Measurements from ENCODE around the gene BRD9.
"Not testable (repeated sequence)": the region's sequence is repeated elsewhere in the genome, so short reads cannot be mapped to it uniquely, and the experiment has no call there.

DNA sequence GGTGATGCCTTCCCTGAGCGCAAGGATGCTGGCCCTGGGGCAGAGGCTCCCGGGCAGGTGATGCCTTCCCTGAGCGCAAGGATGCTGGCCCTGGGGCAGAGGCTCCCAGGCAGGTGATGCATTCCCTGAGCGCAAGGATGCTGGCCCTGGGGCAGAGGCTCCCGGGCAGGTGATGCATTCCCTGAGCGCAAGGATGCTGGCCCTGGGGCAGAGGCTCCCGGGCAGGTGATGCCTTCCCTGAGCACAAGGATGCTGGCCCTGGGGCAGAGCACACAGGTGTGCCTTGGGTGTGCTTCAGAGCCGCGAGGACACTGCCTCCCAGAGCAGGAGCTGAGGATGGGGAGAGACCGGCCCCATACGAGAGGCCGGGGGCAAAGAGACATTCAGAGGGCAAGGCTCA is 22.7 kb upstream of the BRD9 start:
- not testable (repeated sequence) for TF ChIP-seq ESRRA (IDR thresholded peaks at IDR 0.05; ENCODE audit: borderline replicate concordance, low read length); POLR2A (IDR thresholded peaks at IDR 0.05; ENCODE audit: low read length); EP300 (IDR thresholded peaks at IDR 0.05); CEBPB (IDR thresholded peaks at IDR 0.05); CBX8 (IDR thresholded peaks at IDR 0.05)
- TF ChIP-seq, protein P1, sequence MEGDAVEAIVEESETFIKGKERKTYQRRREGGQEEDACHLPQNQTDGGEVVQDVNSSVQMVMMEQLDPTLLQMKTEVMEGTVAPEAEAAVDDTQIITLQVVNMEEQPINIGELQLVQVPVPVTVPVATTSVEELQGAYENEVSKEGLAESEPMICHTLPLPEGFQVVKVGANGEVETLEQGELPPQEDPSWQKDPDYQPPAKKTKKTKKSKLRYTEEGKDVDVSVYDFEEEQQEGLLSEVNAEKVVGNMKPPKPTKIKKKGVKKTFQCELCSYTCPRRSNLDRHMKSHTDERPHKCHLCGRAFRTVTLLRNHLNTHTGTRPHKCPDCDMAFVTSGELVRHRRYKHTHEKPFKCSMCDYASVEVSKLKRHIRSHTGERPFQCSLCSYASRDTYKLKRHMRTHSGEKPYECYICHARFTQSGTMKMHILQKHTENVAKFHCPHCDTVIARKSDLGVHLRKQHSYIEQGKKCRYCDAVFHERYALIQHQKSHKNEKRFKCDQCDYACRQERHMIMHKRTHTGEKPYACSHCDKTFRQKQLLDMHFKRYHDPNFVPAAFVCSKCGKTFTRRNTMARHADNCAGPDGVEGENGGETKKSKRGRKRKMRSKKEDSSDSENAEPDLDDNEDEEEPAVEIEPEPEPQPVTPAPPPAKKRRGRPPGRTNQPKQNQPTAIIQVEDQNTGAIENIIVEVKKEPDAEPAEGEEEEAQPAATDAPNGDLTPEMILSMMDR (IDR thresholded peaks at IDR 0.05): not testable (repeated sequence)
- TF ChIP-seq, protein P2, sequence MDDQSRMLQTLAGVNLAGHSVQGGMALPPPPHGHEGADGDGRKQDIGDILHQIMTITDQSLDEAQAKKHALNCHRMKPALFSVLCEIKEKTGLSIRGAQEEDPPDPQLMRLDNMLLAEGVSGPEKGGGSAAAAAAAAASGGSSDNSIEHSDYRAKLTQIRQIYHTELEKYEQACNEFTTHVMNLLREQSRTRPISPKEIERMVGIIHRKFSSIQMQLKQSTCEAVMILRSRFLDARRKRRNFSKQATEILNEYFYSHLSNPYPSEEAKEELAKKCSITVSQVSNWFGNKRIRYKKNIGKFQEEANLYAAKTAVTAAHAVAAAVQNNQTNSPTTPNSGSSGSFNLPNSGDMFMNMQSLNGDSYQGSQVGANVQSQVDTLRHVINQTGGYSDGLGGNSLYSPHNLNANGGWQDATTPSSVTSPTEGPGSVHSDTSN (IDR thresholded peaks at IDR 0.05): not testable (repeated sequence)
